Sigmoid colon (tissue), 4 donors: ENCODE results near the gene NCAPG2.

Experiments used
- CTCF ChIP-seq, 4 experiments: fragments of 450-650 bp in 3 of 4; fragments of 200-600 bp in 1 of 4; IDR thresholded peaks; one replicate each; pipeline ENCODE4 v1.5.1; 2016 to 2019; ENCODE audit warnings: antibody characterized with exemption in 4 of 4, mild to moderate bottlenecking in 3 of 4, moderate library complexity in 2 of 4
- POLR2A ChIP-seq, 2 donors: fragments of 450-650 bp; IDR thresholded peaks; one replicate each; pipeline ENCODE4 v1.6.1; 2016; ENCODE audit warnings: antibody characterized with exemption in 2 of 2, mild to moderate bottlenecking in 2 of 2, moderate library complexity in 2 of 2
- POLR2AphosphoS5 ChIP-seq, 4 donors: sonication (generic); formaldehyde crosslinking; IDR thresholded peaks; one replicate each; pipeline ENCODE4 v1.6.1; 2017; ENCODE audit warnings: antibody characterized with exemption in 4 of 4

DNA sequence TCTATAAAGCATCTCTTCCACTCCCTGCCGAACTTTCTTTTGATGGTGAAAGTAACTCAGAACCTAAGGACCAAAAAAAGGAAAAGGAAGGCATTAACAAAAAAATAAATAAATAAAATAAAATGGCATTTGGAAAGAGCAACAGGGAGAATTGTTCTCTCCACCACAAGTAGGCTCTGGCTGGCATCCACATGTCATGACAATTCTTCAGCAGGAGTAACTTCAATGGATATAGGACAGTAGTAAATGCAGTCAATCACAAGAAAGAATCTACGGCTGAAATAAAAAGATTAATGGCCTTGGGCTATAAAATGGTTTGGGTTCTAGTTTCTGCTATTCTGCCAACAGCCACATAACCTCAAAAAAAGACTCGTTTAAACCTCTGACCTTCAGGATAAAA is 23.9 kb downstream of the NCAPG2 start:
- TF ChIP-seq CTCF (IDR thresholded peaks at IDR 0.05) (no peak), POLR2A (IDR thresholded peaks at IDR 0.05) (no peak), POLR2AphosphoS5 (IDR thresholded peaks at IDR 0.05) (no peak)
